NCI-H82 (cell line): ENCODE data around the gene CRYM.
"Not testable (repeated sequence)": the region's sequence is repeated elsewhere in the genome, so short reads cannot be mapped to it uniquely, and the experiment has no call there.

Experiments
- DNase-seq: peaks from one replicate; lab custom pipeline; 2025; lab: John Stamatoyannopoulos, UW

Gene CRYM

DNA sequence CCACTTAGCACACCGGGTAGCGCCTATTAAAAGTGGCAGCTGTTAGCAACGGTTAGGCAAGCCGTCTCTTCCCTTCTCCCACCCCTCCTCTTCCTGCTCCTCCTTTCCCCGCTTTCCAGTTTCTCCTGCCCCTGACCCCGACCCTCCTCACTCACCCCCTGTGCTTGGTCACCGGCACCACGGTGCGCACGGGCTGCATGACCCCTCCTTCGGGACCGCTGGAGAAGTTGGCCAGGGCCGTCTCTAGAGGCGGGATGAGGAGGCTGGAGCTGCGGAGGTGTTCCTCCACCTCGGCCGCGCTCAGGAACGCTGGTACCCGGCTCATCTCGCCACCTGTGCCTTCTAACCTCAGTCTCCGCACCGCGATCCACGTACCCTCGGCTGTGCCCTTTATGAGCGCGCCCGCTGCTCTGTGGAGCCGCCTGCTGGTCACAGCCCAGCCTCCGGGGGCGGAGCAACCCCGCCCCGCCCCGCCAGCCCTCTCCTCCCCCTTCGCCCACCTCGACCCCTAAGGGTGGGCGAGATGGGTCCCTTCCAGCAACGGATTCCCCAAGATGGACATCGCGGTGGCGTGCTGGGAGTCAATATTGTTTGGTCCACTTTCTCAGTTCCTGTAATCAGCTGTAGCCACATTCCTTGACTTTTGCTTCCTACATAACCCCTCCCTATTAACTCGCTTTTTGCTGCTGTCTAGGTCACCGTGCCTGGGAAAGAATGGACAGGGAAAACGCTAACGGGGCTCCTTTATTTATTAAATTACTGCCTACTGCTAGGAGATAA lies at the start of gene CRYM:
TSS of gene CRYM (minus strand) at position 364 of the 780 bp plus-strand sequence. CDS start at position 325, 39 bp downstream.
- peak; percentile 66 for DNase-seq

DNA sequence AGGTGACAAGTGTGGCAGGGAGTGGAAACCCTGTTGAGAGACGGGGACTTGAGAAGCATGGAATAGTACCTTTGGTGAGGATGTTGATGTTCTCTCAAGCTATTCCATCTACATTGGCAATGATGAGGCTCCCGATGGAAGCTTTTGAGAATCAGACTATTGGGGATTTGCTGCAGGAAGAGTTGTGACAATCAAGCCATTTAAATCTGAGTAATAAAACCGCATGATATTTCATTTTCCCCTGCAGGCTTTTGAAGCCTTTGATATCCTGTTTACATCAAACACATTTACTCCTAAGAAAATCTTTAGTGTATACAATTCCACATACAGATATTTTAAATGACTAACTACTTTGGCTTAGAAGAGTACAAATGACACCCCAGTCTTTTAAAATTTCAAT lies 49.0 kb upstream of the CRYM start:
- DNase-seq, result no peak

DNA sequence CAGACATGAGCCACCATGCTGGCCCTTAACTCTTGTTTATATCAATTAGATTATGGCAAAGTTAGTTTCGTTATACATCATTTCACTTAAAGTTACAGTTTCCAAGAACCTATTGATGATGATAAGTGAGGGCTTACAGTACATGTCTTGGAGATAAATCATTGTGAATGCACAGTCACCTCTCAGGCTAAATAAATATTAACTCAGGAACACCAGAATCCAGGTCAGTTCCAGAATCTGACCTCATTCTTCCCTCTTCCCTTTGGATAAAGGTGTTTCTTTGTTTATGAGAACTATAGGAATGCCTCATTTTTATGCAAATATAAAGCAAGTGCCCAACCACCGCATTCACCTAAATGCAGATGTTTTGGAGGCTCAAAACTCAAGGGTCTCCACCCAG lies 48.4 kb upstream of the CRYM start:
- DNase-seq, result no peak

DNA sequence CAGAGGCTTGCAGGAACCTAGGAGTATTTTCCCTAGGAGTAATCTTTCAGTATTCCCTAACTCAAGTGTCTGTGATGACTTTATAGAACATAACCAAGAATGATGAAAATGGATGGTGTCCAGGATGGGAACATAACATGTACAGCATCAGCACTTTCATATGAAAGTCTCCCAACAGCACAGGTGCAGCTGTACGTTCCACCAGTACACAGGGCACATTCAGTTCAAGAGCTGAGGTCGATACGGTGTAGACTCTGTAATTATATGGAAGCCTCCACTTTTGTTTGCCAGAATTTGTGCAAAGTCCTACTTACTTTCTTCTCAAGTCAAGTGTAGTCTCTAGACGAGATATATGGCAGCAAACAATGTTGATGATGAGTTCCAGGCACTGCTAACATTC lies 46.2 kb upstream of the CRYM start:
- no peak for DNase-seq

DNA sequence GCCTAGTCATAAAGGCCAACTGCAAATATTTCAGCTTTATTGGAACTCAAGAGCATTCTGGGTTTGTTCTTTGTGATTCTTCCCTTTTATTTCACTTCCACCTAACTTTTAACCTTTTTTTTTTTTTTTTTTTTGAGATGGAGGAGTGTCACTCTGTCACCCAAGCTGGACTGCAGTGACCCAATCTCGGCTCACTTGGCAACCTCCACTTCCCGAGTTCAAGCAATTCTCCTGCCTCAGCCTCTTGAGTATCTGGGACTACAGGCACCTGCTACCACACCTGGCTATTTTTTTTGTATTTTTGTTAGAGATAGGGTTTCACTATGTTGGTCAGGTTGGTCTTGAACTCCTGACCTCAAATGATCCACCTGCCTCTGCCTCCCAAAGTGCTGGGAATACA lies 44.2 kb upstream of the CRYM start:
- DNase-seq, result not testable (repeated sequence)

- DNase-seq, result no peak
These were observed 43.6 kb upstream of the CRYM start for GRCh38 chr16:21321736-21322135.

DNA sequence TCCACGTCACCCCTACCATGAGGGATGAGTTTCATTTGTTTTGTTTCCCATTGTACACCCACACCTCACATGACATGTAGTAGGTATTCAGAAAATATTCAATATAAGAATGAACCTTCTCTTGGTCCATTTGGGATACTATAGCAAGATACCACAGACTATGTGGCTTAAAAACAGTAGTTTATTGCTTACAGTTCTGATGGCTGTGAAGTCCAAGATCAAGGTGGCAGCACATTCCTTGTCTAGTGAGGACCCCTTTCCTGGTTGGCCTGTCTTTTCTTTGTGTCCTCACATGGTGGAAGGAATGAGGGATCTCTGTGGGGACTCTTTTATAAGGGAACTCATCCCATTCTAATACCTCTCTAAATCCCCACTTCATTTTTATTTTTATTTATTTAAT lies 36.2 kb upstream of the CRYM start:
- no peak for DNase-seq

- DNase-seq, result not testable (repeated sequence)
These were observed 34.8 kb upstream of the CRYM start for GRCh38 chr16:21312863-21313372.

DNA sequence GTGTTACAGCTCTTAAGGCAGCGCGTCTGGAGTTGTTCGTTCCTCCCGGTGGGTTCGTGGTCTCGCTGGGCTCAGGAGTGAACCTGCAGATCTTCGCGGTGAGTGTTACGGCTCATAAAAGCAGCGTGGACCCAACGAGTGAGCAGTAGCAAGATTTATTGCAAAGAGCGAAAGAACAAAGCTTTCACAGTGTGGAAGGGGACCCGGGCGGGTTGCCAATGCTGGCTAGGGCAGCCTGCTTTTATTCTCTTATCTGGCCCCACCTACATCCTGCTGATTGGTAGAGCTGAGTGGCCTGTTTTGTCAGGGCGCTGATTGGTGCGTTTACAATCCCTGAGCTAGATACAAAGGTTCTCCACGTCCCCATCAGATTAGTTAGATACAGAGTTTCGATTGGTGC lies 34.0 kb upstream of the CRYM start:
- DNase-seq, result not testable (repeated sequence)

GRCh38 chr16:21306712-21307111 lies 28.6 kb upstream of the CRYM start:
- not testable (repeated sequence) for DNase-seq

DNA sequence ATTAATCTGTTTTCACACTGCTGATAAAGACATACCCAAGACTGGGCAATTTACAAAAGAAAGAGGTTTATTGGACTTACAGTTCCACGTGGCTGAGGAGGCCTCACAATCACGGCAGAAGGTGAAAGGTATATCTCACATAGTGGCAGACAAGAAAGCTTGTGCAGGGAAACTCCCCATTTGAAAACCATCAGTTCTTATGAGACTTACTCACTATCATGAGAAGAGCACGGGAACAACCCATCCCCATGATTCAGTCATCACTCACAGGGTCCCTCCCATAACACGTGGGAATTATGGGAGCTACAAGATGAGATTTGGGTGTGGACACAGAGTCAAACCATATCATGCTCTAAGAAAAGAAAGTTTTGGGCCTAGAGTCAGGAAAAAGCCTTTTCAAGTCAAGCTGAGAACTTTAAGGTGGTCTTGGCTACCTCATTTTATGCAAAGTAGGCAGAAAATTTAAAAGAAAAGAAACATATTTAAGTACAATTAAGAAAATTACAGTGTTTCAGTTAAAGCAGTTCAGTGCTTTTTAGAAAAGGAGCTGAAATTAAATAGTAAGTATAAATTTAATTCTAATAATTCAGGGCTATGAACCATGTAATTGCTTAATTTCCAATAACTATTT lies 24.9 kb upstream of the CRYM start:
- DNase-seq, result no peak

- peak; percentile 42 for DNase-seq
These were observed 24.4 kb upstream of the CRYM start for GRCh38 chr16:21302454-21302853.

DNA sequence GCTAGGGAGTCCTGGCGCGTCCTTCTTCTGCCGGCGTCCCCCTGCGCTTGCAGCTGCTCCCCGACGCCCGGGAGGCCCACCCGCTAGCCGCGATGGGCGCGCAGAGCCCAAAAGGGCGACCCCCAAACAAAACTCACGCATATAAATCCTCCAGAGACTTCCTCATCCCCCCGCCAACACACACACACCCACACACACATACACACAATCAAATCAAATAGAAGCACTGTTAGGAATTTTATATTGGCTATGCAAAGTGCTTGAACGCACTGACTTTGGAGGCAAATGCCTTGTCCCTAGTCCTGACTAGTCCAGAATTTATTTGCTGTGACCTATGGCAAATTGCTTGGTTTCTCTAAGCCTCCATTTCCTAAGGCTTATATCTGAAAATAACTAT lies 23.8 kb upstream of the CRYM start:
- no peak for DNase-seq

DNA sequence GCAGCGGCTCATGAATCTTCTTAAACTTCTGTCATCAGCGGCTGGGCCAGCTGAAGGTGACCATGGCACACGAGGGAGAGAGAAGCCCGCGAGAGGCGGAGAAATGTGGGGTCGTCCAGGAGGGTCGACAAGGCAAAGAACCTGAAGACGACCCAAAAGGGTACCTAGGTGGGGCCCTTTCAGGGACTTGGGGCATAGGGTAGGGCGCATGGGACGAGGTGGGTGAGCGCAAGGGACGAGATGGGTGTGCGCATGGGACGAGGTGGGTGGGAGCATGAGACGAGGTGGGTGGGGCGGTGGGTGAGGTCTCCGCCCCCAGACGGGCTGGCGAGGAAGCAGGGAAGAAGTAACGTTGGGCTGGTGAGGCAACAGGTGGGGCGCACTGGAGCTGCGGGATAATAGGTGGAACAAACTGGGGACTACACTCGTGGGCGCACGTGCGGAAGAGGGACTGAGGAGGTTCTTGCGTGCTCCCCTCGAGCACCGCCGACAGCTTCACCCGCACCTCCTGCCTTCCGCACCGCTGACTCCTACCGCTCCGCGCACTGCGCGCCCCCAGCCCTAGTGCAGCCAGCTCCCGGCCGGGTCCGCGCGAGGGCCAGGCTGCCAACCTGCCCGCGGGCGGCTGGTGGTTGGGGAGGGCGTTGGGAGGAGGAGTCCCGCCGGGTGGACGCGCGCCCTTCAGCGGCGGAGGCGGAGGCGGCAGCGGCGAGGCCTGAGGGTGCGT lies 23.2 kb upstream of the CRYM start:
- peak; percentile 90 for DNase-seq

DNA sequence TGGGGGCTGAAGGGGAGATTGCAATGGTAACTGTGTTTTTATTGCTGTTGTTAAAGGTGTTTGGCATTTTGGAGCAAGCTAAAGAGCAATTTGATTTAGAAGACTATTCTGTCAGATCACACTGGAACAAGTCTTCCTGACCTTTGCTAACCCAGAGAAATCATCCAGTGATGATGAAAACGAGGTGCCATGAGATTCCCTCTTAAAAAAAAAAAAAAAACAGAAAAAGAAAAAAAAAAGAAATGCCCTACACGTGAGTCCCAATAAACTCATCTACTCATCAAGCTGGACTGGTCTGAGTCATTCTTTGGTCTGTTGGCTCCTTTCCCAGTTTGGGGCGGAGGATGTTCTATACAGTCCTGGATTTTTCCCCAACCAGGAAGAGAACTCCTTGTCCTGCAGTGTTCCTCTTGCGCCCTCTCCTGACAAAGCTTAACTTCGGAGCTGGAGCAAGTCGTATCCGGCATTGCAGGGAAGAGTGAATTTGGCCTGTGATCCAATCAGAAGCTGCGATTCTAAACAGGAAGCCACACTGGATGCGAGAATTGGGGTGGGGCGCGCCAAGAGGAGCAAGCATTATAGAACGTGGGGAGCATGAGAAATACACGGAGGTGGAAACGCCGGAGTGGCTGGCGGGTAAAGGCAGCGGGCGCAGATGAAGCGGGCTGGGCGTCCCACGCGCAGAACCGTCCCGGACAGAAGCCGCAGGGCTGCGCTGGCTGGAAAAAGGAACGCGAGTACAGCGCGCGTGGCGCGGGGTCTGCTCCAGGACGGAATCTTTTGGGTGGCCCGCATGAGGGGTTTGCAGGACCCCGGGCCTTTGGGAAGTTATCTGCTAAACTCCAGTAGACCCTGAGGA lies 22.4 kb upstream of the CRYM start:
- peak; percentile 96 for DNase-seq

DNA sequence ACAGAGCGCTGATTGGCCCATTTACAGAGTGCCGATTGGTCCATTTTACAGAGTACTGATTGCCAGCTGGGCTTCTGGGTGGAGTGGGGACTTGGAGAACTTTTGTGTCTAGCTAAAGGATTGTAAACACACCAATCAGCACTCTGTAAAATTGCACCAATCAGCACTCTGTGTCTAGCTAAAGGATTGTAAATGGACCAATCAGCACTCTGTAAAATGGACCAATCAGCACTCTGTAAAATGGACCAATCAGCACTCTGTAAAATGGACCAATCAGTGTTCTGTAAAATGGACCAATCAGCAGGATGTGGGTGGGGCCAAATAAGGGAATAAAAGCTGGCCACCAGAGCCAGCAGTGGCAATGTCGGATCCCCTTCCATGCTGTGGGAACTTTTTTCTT lies 11.7 kb upstream of the CRYM start:
- not testable (repeated sequence) for DNase-seq

DNA sequence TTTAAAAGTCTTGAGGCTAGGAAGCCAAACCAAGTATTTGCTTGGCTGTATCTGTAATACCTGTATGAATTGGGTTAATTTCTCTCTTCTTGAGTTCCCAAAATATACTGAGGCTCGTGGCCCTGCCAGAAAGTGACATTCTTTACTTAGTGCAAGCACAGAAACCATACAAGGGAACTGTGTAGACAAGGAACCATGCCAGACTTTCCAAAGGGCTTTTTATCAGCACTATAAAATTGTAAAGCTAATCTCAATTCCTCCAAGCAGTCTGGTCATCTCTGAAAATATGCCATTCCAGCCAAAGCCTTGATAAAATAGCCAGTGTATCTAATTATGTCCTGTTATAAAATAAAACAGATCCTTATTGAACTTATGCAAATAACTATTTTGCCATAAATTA lies 7.2 kb upstream of the CRYM start:
- DNase-seq, result no peak

DNA sequence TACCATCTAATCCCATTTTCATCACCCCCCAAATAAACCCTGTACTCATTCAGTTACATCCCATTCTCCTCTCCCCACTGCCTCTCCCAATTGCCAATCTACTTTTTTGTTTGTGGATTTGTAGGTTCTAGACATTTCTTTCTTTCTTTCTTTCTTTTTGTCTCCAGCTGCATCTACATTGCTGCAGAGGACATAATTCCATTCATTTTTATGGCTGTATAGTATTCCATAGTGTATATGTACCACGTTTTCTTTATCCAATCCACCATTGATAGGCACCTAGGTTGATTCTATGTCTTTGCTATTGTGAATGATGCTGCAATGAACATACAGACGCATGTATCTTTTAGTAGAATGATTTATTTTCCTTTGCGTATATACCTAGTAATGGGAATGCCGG lies 6.3 kb upstream of the CRYM start:
- no peak for DNase-seq

DNA sequence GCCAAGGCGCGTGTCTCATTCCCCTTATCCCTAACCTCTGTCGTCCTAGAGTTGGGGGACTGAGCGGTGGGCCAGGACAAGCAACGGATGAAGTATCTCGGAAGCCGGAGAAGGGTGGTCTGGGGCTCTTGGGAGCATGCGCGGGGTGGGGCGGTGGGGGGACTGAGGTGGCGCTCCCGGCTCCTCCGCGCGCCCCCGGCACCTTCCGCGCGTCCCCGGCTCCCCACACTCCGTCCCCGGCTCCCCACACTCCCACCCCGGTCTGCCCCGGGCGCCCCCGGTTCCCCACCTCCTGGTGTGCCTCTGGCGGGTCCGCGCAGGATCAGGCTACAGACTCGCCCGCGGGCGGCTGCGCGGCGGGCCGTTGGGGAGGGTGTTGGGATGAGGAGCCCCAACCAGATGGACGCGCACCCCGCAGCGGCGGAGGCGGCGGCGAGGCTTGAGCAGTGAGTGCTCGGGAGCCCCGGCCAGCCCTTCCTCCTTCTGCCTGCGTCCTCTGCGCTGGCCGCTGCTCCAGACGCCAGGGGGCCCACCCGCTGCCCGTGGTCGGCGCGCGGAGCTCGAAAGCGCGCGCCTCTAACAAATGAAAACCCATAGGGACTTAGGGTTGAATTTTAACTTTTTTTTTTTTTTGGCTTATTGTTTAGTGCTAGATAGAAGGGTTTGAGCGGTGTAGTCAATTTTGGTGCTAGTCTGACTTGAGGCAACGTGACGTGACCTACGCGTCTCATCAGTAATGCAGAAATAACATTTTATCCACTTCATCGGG lies 5.6 kb upstream of the CRYM start:
- peak; percentile 58 for DNase-seq

DNA sequence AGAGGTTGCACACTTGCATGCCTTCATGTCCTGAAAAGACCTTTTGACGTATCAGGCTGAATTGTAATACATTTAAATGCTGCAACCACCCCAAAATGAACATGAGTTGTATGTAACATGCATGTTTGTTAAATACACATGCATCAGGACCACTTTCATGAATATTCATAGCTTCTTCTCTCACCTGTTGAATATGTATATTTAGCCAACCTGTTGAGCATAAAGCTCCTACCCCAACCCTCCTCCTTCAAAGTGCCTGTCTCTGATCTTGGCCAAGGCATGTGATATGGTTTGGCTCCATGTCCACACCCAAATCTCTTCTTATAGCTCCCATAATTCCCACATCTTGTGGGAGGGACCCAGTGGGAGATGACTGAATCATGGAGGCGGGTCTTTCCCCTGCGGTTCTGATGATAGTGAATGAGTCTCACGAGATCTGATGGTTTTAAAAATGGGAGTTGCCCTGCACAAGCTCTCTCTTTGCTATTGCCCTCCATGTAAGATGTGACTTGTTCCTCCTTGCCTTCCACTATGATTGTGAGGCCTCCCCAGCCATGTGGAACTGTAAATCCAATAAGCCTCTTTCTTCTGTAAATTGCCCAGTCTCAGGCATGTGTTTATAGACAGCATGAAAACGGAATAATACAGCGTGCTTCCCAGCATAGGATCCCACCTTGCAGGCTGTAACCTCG lies 3.8 kb upstream of the CRYM start:
- no peak for DNase-seq
